CD4-positive, alpha-beta T cell treated with Interleukin-21 for 1 hour (primary cell): ENCODE measurements around the gene PFKFB2.

Source experiments
- DNase-seq: peaks from one replicate; pipeline ENCODE4 v3.0.0-alpha.2; 2020

The PFKFB2 gene

GRCh38 chr1:207069858-207070506 lies 16.9 kb downstream of the PFKFB2 start:
- no peak for DNase-seq

- DNase-seq, result no peak
Observed at GRCh38 chr1:207070811-207071210, 17.7 kb downstream of the PFKFB2 start.

GRCh38 chr1:207071426-207071825 lies 18.4 kb downstream of the PFKFB2 start:
- DNase-seq, result no peak

GRCh38 chr1:207072233-207072632 lies 19.2 kb downstream of the PFKFB2 start:
- DNase-seq, result no peak

- DNase-seq, result no peak
Observed at GRCh38 chr1:207073906-207074820, 21.1 kb downstream of the PFKFB2 start.

GRCh38 chr1:207076181-207076955 lies 23.3 kb downstream of the PFKFB2 start:
- DNase-seq, result no peak

GRCh38 chr1:207077012-207077411 lies 23.9 kb downstream of the PFKFB2 start:
- DNase-seq, result no peak

GRCh38 chr1:207077470-207078377 lies 24.6 kb downstream of the PFKFB2 start:
- DNase-seq, result peak; percentile 82

- no peak for DNase-seq
Observed at GRCh38 chr1:207078578-207079132, 25.6 kb downstream of the PFKFB2 start.

- no peak for DNase-seq
Observed at GRCh38 chr1:207079706-207080241, 26.7 kb downstream of the PFKFB2 start.

- DNase-seq, result no peak
Observed at GRCh38 chr1:207081088-207081487, 28.0 kb downstream of the PFKFB2 start.

- no peak for DNase-seq
Observed at GRCh38 chr1:207081806-207082205, 28.7 kb downstream of the PFKFB2 start.

- no peak for DNase-seq
Observed at GRCh38 chr1:207084232-207084631, 31.2 kb downstream of the PFKFB2 start.

GRCh38 chr1:207084701-207085180 lies 31.7 kb downstream of the PFKFB2 start:
- peak; percentile 70 for DNase-seq

- DNase-seq, result no peak
Observed at GRCh38 chr1:207085887-207086286, 32.8 kb downstream of the PFKFB2 start.

- DNase-seq, result no peak
Observed at GRCh38 chr1:207088161-207088560, 35.1 kb downstream of the PFKFB2 start.

GRCh38 chr1:207088701-207089626 lies 35.9 kb downstream of the PFKFB2 start, which contains the start of gene C4BPB:
Gene C4BPB (plus strand): TSS chr1:207088860. CDS start chr1:207089532, 672 bp downstream.
- DNase-seq, result peak; percentile 20

GRCh38 chr1:207089627-207090355 lies 36.7 kb downstream of the PFKFB2 start:
- DNase-seq, result no peak

GRCh38 chr1:207091200-207091908 lies 38.3 kb downstream of the PFKFB2 start:
- no peak for DNase-seq
